ENCODE measurements around the gene PIP4P1. TPM values are rescaled to one million over a fixed set of nuclear protein-coding genes. Genes with fewer than 3 reads are reported as not detected.

Gene PIP4P1
- total and polyA plus RNA-seq, 2 of the 13 experiments (the other 11 are each of a cell fraction or from before 2014, with no cell fraction given) = 33.4 to 47.0 TPM

GRCh38 chr14:20472536-20473169 is 11.4 kb upstream of the PIP4P1 start (continued):
- TF ChIP-seq, protein P1, sequence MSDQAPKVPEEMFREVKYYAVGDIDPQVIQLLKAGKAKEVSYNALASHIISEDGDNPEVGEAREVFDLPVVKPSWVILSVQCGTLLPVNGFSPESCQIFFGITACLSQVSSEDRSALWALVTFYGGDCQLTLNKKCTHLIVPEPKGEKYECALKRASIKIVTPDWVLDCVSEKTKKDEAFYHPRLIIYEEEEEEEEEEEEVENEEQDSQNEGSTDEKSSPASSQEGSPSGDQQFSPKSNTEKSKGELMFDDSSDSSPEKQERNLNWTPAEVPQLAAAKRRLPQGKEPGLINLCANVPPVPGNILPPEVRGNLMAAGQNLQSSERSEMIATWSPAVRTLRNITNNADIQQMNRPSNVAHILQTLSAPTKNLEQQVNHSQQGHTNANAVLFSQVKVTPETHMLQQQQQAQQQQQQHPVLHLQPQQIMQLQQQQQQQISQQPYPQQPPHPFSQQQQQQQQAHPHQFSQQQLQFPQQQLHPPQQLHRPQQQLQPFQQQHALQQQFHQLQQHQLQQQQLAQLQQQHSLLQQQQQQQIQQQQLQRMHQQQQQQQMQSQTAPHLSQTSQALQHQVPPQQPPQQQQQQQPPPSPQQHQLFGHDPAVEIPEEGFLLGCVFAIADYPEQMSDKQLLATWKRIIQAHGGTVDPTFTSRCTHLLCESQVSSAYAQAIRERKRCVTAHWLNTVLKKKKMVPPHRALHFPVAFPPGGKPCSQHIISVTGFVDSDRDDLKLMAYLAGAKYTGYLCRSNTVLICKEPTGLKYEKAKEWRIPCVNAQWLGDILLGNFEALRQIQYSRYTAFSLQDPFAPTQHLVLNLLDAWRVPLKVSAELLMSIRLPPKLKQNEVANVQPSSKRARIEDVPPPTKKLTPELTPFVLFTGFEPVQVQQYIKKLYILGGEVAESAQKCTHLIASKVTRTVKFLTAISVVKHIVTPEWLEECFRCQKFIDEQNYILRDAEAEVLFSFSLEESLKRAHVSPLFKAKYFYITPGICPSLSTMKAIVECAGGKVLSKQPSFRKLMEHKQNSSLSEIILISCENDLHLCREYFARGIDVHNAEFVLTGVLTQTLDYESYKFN (CRISPR knock-in tag; conservative IDR thresholded peaks at IDR 0.05) = 0 out of 2 replicates have a peak, but pooled peaks have one; percentile 23
- no peak for TF ChIP-seq TSC22D2 (CRISPR knock-in tag; IDR thresholded peaks at IDR 0.05; ENCODE audit: borderline replicate concordance)
- peak; percentile 66 for TF ChIP-seq TFAP4 (IDR thresholded peaks at IDR 0.05; ENCODE audit: borderline replicate concordance, low read depth)
- TF ChIP-seq POLR2G (IDR thresholded peaks at IDR 0.05; ENCODE audit: low read depth, low read length) = no peak
- no peak for TF ChIP-seq GATAD1 (CRISPR knock-in tag; IDR thresholded peaks at IDR 0.05)
- no peak for TF ChIP-seq HMG20B (CRISPR knock-in tag; conservative IDR thresholded peaks at IDR 0.05)
- no peak for TF ChIP-seq MBD4 (IDR thresholded peaks at IDR 0.05; ENCODE audit: borderline replicate concordance, low read length)
- no peak for TF ChIP-seq IKZF4 (CRISPR knock-in tag; IDR thresholded peaks at IDR 0.05; ENCODE audit: borderline replicate concordance, low read depth, not compliant biosample characterization)
- TF ChIP-seq ZNF549 (CRISPR knock-in tag; IDR thresholded peaks at IDR 0.05) = no peak
- no peak for TF ChIP-seq HMG20A (CRISPR knock-in tag; IDR thresholded peaks at IDR 0.05; ENCODE audit: borderline replicate concordance)
- TF ChIP-seq HNF4G (IDR thresholded peaks at IDR 0.05; ENCODE audit: borderline replicate concordance, low read depth, low read length) = no peak
- TF ChIP-seq HNF4G (CRISPR knock-in tag; IDR thresholded peaks at IDR 0.05; ENCODE audit: borderline replicate concordance, low read depth) = no peak
- no peak for TF ChIP-seq ZBTB2 (CRISPR knock-in tag; IDR thresholded peaks at IDR 0.05; ENCODE audit: low read depth)
- TF ChIP-seq TCF7 (IDR thresholded peaks at IDR 0.05; ENCODE audit: low read depth) = no peak
- no peak for TF ChIP-seq NFKB2 (CRISPR knock-in tag; IDR thresholded peaks at IDR 0.05; ENCODE audit: borderline replicate concordance)
- TF ChIP-seq FOXP1 (IDR thresholded peaks at IDR 0.05) = no peak
- peak; percentile 19; the same call in 1 of the 2 replicates for TF ChIP-seq FOXP1 (CRISPR knock-in tag; IDR thresholded peaks at IDR 0.05)
- TF ChIP-seq, protein P2, sequence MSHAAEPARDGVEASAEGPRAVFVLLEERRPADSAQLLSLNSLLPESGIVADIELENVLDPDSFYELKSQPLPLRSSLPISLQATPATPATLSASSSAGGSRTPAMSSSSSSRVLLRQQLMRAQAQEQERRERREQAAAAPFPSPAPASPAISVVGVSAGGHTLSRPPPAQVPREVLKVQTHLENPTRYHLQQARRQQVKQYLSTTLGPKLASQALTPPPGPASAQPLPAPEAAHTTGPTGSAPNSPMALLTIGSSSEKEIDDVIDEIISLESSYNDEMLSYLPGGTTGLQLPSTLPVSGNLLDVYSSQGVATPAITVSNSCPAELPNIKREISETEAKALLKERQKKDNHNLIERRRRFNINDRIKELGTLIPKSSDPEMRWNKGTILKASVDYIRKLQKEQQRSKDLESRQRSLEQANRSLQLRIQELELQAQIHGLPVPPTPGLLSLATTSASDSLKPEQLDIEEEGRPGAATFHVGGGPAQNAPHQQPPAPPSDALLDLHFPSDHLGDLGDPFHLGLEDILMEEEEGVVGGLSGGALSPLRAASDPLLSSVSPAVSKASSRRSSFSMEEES (CRISPR knock-in tag; IDR thresholded peaks at IDR 0.05) = no peak
- no peak for TF ChIP-seq FOXO1 (CRISPR knock-in tag; IDR thresholded peaks at IDR 0.05)
- peak; percentile 80 for TF ChIP-seq BCL6 (CRISPR knock-in tag; IDR thresholded peaks at IDR 0.05)
- no peak for TF ChIP-seq ZNF451 (CRISPR knock-in tag; IDR thresholded peaks at IDR 0.05)
- TF ChIP-seq ZNF670 (CRISPR knock-in tag; IDR thresholded peaks at IDR 0.05; ENCODE audit: borderline replicate concordance) = no peak
- no peak for TF ChIP-seq ETS1 (CRISPR knock-in tag; IDR thresholded peaks at IDR 0.05)
